AG09309 (cell line): Measurements from ENCODE around the gene GRIN2C.

Experiments
- DNase-seq: peaks from one replicate; pipeline ENCODE4 v3.0.0-alpha.2; 2010; ENCODE audit warnings: low read depth
- H3K4me3 ChIP-seq: 2 replicates; pipeline ENCODE4 v1.5.1; 2011; ENCODE audit warnings: mild to moderate bottlenecking, low read depth, low read length, moderate library complexity; ENCODE audit not compliant: control insufficient read depth
- TF ChIP-seq, protein P1 (sequence below): IDR thresholded peaks from 2 replicates; pipeline ENCODE4 v1.5.1; 2011; ENCODE audit warnings: mild to moderate bottlenecking, low read depth, low read length, inconsistent platforms; ENCODE audit not compliant: insufficient read depth, control insufficient read depth; ENCODE audit errors: missing control alignments

GRIN2C gene

DNA sequence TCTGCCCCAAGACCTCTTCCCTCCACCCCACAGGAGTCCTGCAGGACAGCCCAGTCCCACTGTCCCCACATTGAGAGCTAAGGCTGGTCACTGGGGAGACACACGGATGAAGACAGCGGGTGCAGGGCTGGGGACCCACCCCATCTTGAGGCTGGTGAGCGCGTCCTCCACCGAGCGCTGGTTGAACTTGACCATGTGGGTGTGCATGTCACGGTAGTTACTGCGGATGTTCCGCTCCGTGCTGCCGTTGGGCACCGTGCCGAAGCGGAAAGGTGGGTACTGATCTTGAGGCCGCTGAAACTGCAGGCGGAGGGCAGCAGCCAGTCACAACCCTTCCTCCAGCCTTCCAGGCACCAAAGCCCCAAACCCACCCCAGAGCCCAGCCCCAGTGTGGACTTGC, 13.1 kb downstream of the GRIN2C start:
- TF ChIP-seq, protein P1, sequence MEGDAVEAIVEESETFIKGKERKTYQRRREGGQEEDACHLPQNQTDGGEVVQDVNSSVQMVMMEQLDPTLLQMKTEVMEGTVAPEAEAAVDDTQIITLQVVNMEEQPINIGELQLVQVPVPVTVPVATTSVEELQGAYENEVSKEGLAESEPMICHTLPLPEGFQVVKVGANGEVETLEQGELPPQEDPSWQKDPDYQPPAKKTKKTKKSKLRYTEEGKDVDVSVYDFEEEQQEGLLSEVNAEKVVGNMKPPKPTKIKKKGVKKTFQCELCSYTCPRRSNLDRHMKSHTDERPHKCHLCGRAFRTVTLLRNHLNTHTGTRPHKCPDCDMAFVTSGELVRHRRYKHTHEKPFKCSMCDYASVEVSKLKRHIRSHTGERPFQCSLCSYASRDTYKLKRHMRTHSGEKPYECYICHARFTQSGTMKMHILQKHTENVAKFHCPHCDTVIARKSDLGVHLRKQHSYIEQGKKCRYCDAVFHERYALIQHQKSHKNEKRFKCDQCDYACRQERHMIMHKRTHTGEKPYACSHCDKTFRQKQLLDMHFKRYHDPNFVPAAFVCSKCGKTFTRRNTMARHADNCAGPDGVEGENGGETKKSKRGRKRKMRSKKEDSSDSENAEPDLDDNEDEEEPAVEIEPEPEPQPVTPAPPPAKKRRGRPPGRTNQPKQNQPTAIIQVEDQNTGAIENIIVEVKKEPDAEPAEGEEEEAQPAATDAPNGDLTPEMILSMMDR, result no peak
- no peak for DNase-seq
- no peak overlapping the region for H3K4me3 ChIP-seq

DNA sequence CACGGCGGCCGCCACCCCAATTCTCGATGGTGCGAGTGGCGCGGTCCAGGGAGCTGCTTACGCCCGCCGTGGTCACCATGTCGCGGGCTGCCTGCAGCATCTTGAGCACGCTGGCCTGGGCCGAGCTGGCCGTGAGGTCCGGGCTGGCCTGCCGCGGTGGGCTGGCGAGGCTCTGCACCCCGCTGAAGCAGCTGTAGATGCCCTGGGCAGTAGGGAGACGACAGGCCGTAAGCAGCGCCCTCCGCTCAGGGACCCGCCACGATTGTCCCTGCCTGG, 16.4 kb downstream of the GRIN2C start:
- TF ChIP-seq, protein P1, result no peak

DNA sequence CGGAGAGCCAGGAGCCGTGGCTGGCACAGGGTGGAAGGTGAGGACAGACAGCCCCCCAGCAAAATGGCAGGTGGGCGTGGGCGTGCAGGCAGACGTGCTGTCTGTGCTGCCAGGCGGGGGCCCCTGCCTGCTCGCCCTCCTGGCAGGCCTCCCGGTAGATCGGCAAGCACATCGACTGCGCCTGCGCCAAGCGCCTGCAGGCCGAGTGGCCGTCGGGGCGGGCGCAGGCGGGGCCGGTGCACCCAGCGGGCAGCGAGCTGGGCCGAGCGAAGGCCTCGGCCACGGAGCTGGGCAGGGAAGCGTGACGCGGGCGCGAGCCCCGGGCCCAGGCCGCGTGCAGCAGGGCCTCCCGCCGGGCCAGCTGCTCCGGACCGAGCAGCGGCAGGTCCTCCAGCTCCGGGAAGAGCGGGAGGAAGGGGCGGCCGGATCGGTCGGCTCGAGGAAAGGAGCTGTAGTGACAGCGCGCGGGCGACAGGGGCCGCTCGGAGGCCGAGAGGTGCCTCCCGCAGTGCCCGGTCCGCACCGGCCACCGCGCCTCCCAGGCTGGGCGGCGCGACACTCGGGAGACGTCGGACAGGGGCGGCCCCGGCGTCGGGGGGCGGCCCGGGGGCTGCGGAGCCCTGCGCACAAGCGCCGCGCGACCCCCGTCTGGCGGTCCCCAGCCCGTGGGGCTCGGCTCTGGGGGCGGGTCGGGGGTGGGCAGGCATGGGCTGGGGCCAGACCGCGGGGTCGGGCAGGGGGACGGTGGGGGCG, 16.9 kb downstream of the GRIN2C start:
- H3K4me3 ChIP-seq, result no peak overlapping the region
- DNase-seq, result no peak
- TF ChIP-seq, protein P1, result peak; percentile 41

More for the DNA sequence above, 16.4 kb downstream of the GRIN2C start:
- H3K4me3 ChIP-seq, result no peak overlapping the region
- no peak for DNase-seq

DNA sequence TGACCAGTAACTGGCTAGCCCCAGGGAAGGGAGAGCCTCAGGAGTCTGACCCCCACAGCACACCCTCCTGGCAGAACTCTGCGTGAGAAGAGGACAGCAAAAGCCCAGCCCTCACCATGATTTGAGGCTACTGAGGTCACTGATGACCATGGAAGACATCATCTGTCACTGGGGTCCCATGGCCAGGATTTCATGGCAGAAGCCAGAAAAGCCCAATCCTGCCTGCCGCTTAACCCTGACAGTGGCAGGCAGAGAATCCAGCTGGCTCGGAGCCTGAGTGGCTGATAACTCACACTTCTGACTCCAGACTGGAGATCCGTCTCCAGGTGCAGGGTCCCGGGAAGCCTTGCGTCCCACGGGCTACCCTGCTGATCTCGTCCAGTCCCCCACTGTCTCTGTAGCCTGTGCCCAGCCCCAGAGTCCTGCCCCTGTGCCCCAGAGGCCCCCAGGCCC, 17.5 kb downstream of the GRIN2C start:
- no peak overlapping the region for H3K4me3 ChIP-seq
- no peak for DNase-seq
- TF ChIP-seq, protein P1, result no peak

DNA sequence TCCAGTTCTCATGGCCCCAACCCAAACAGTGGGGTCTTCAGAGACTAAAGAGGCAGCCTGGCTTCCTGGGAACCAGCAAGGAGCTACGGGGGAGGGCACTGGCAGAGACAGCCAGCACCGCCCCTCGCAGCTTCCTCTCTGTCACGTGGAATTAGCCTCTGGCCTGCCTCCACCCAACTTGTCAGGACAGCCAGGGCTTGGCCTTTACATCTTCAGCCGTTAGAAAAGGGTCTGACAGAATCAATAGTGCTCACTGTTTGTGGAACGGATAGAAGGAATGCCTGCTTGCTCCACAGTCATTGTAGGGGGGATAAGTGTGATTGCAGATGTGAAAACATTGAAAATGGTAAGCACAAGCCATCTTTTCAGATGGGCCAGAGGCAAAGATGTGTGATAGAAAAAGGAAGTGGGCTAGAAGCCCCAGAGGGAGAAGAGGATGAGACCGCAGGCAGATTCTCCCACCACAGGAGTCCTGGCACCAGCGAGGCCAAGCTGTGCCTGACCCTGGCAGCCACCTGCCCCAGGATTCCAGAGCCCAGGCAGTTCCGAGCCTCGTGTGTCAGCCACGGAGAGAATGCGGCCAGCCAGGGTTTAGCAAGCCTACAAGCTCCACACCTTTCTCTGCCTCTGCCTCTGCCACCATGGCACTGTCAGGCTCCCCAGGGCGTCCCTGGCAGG, 18.6 kb downstream of the GRIN2C start:
- DNase-seq, result no peak
- no peak overlapping the region for H3K4me3 ChIP-seq
- TF ChIP-seq, protein P1, result no peak

DNA sequence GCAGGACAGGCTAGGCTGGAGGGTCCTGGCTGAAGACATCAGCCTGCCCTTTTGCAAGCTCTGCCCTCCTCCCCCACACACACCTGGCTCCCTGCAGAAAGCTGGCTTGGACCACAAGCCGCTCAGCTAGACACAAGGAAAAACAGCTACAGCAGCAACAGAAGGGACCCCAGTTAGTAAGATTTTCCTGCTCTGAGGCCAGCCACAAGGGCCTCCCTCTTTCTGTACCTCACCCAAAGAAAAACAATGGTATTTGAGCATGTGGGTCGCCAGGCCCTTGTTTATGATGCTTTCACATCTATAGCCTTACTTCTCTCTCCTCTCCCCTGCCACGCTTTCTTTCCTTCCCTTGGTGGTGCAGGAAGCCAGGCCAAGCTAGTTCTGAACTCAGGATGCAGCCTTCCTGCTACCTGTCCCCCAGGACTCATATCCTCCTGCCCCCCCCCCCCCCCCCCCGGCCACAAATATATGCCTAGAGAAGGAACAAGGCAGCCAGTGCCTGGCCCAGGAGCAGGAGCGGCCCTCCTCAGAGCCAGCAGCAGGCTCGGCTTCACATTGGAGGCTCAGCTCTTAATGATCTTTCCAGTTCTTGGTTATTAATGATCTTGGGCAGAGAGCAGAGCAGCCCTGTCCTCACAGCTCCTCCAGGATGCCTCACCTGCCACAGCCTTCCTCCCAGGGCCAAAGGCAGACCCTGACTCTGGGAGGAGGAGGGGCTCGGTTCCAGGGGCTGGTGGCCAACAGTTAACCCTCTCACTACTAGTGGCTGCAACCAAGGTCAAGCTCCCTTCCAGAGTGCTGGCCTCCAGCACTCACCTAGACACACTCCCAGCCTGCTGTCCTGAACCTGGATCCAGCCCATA, 19.5 kb downstream of the GRIN2C start:
- no peak overlapping the region for H3K4me3 ChIP-seq
- DNase-seq, result no peak
- TF ChIP-seq, protein P1, result no peak
